Memory B cell (primary cell): ENCODE measurements around the gene DCAF12.

ENCODE experiments used
- ATAC-seq: fragments of 150-1000 bp; cut with Tn5 transposase; 2 replicates; pipeline ENCODE4 v1.10.0; 2021; ENCODE audit warnings: low read depth, mild to moderate bottlenecking, moderate library complexity
- DNase-seq, 2 donors: peaks; one replicate each; pipeline ENCODE4 v3.0.0; 2022; ENCODE audit warnings: low spot score in 2 of 2
- H3K27ac Mint-ChIP-seq: one replicate; pipeline ENCODE4 v1.8.0; 2022; ENCODE audit warnings: mild to moderate bottlenecking, moderate library complexity, mixed read lengths
- H3K27me3 Mint-ChIP-seq: one replicate; pipeline ENCODE4 v1.8.0; 2022; ENCODE audit warnings: mixed read lengths
- H3K36me3 Mint-ChIP-seq: one replicate; pipeline ENCODE4 v1.8.0; 2022; ENCODE audit warnings: mild to moderate bottlenecking, mixed read lengths
- H3K4me1 Mint-ChIP-seq: one replicate; pipeline ENCODE4 v1.8.0; 2022; ENCODE audit warnings: mixed read lengths
- H3K4me3 Mint-ChIP-seq: one replicate; pipeline ENCODE4 v1.8.0; 2022; ENCODE audit warnings: mild to moderate bottlenecking, moderate library complexity, mixed read lengths
- H3K9me3 Mint-ChIP-seq: one replicate; pipeline ENCODE4 v1.8.0; 2022; ENCODE audit warnings: mixed read lengths

Gene DCAF12

GRCh38 chr9:34102796-34103195, 23.7 kb downstream of the DCAF12 start:
- H3K4me3 Mint-ChIP-seq: no peak overlapping the region
- H3K4me1 Mint-ChIP-seq: peaks cover 7% of the 10 kb centered on the region
- ATAC-seq (no peak), DNase-seq (no peak)
- H3K27me3 Mint-ChIP-seq: peaks cover 4% of the 10 kb centered on the region
- no peak overlapping the region for H3K27ac Mint-ChIP-seq
- H3K9me3 Mint-ChIP-seq: no peaks in the 10 kb centered on the region
- no peaks in the 10 kb centered on the region for H3K36me3 Mint-ChIP-seq

- no peaks in the 10 kb centered on the region for H3K9me3 Mint-ChIP-seq
- H3K27ac Mint-ChIP-seq: no peak overlapping the region
- no peaks in the 10 kb centered on the region for H3K36me3 Mint-ChIP-seq
- peak; percentile 80 for ATAC-seq
- DNase-seq: no peak
- no peak overlapping the region for H3K4me3 Mint-ChIP-seq
- peaks cover 12% of the 10 kb centered on the region for H3K4me1 Mint-ChIP-seq
- peaks cover under 1% of the 10 kb centered on the region for H3K27me3 Mint-ChIP-seq
Observed at GRCh38 chr9:34098307-34098706, 28.2 kb downstream of the DCAF12 start.

GRCh38 chr9:34097865-34098264, 28.6 kb downstream of the DCAF12 start:
- DNase-seq (no peak), ATAC-seq (peak; percentile 48)
- Mint-ChIP-seq H3K9me3 (no peaks in the 10 kb centered on the region), H3K36me3 (no peaks in the 10 kb centered on the region), H3K4me1 (peaks cover 15% of the 10 kb centered on the region), H3K27me3 (peaks cover 4% of the 10 kb centered on the region), H3K4me3 (no peak overlapping the region), H3K27ac (no peak overlapping the region)

- Mint-ChIP-seq H3K9me3 (no peaks in the 10 kb centered on the region), H3K36me3 (no peaks in the 10 kb centered on the region), H3K4me1 (peaks cover 15% of the 10 kb centered on the region), H3K27me3 (peaks cover 4% of the 10 kb centered on the region), H3K27ac (no peak overlapping the region), H3K4me3 (no peak overlapping the region)
- ATAC-seq (no peak), DNase-seq (no peak)
Observed at GRCh38 chr9:34096751-34097150, 29.7 kb downstream of the DCAF12 start.

- DNase-seq (no peak), ATAC-seq (no peak)
- Mint-ChIP-seq H3K4me1 (peaks cover 15% of the 10 kb centered on the region), H3K9me3 (no peaks in the 10 kb centered on the region), H3K36me3 (no peaks in the 10 kb centered on the region), H3K4me3 (no peak overlapping the region), H3K27ac (no peak overlapping the region), H3K27me3 (peaks cover 6% of the 10 kb centered on the region)
Observed at GRCh38 chr9:34093578-34093977, 32.9 kb downstream of the DCAF12 start.

GRCh38 chr9:34089311-34089710, 37.2 kb downstream of the DCAF12 start:
- ATAC-seq (no peak), DNase-seq (no peak)
- H3K4me1 Mint-ChIP-seq: peaks cover 3% of the 10 kb centered on the region
- H3K27ac Mint-ChIP-seq: no peak overlapping the region
- no peak overlapping the region for H3K4me3 Mint-ChIP-seq
- H3K9me3 Mint-ChIP-seq: no peaks in the 10 kb centered on the region
- peaks cover 8% of the 10 kb centered on the region for H3K27me3 Mint-ChIP-seq
- no peaks in the 10 kb centered on the region for H3K36me3 Mint-ChIP-seq

GRCh38 chr9:34087370-34087769, 39.1 kb downstream of the DCAF12 start:
- DNase-seq (no peak), ATAC-seq (no peak)
- no peaks in the 10 kb centered on the region for H3K36me3 Mint-ChIP-seq
- H3K9me3 Mint-ChIP-seq: no peaks in the 10 kb centered on the region
- no peaks in the 10 kb centered on the region for H3K4me1 Mint-ChIP-seq
- H3K27me3 Mint-ChIP-seq: peaks cover 3% of the 10 kb centered on the region
- H3K27ac Mint-ChIP-seq: no peak overlapping the region
- no peak overlapping the region for H3K4me3 Mint-ChIP-seq

GRCh38 chr9:34086864-34087263, 39.6 kb downstream of the DCAF12 start:
- no peaks in the 10 kb centered on the region for H3K36me3 Mint-ChIP-seq
- no peaks in the 10 kb centered on the region for H3K9me3 Mint-ChIP-seq
- no peaks in the 10 kb centered on the region for H3K4me1 Mint-ChIP-seq
- peaks cover 3% of the 10 kb centered on the region for H3K27me3 Mint-ChIP-seq
- no peak overlapping the region for H3K4me3 Mint-ChIP-seq
- no peak for DNase-seq
- H3K27ac Mint-ChIP-seq: no peak overlapping the region
- no peak for ATAC-seq

GRCh38 chr9:34085581-34086500, 40.7 kb downstream of the DCAF12 start:
- Mint-ChIP-seq H3K4me1 (no peaks in the 10 kb centered on the region), H3K27ac (no peak overlapping the region), H3K27me3 (peaks cover 3% of the 10 kb centered on the region), H3K9me3 (no peaks in the 10 kb centered on the region), H3K4me3 (no peak overlapping the region), H3K36me3 (no peaks in the 10 kb centered on the region)
- DNase-seq: no peak
- ATAC-seq: no peak

- ATAC-seq: no peak
- H3K4me1 Mint-ChIP-seq: no peaks in the 10 kb centered on the region
- H3K4me3 Mint-ChIP-seq: no peak overlapping the region
- H3K9me3 Mint-ChIP-seq: no peaks in the 10 kb centered on the region
- H3K27me3 Mint-ChIP-seq: peaks cover 2% of the 10 kb centered on the region
- DNase-seq: no peak
- no peaks in the 10 kb centered on the region for H3K36me3 Mint-ChIP-seq
- no peak overlapping the region for H3K27ac Mint-ChIP-seq
Observed at GRCh38 chr9:34084562-34084961, 41.9 kb downstream of the DCAF12 start.

GRCh38 chr9:34079181-34079580, 47.3 kb downstream of the DCAF12 start:
- no peaks in the 10 kb centered on the region for H3K9me3 Mint-ChIP-seq
- H3K27ac Mint-ChIP-seq: no peak overlapping the region
- peaks cover 2% of the 10 kb centered on the region for H3K4me1 Mint-ChIP-seq
- H3K36me3 Mint-ChIP-seq: no peaks in the 10 kb centered on the region
- ATAC-seq (no peak), DNase-seq (no peak)
- no peak overlapping the region for H3K4me3 Mint-ChIP-seq
- H3K27me3 Mint-ChIP-seq: peaks cover 1% of the 10 kb centered on the region

GRCh38 chr9:34072868-34073590, 53.5 kb downstream of the DCAF12 start:
- Mint-ChIP-seq H3K36me3 (no peaks in the 10 kb centered on the region), H3K27me3 (peaks cover 2% of the 10 kb centered on the region), H3K9me3 (no peaks in the 10 kb centered on the region), H3K4me1 (peaks cover 3% of the 10 kb centered on the region), H3K27ac (no peak overlapping the region), H3K4me3 (no peak overlapping the region)
- ATAC-seq: no peak
- no peak for DNase-seq

- Mint-ChIP-seq H3K9me3 (no peaks in the 10 kb centered on the region), H3K27ac (no peak overlapping the region), H3K27me3 (peaks cover 2% of the 10 kb centered on the region), H3K4me3 (no peak overlapping the region), H3K36me3 (no peaks in the 10 kb centered on the region), H3K4me1 (peaks cover 3% of the 10 kb centered on the region)
- ATAC-seq (no peak), DNase-seq (no peak)
Observed at GRCh38 chr9:34072410-34072809, 54.1 kb downstream of the DCAF12 start.

- Mint-ChIP-seq H3K4me1 (peaks cover 3% of the 10 kb centered on the region), H3K36me3 (no peaks in the 10 kb centered on the region), H3K4me3 (no peak overlapping the region), H3K27ac (no peak overlapping the region), H3K9me3 (no peaks in the 10 kb centered on the region), H3K27me3 (peaks cover 7% of the 10 kb centered on the region)
- DNase-seq (no peak), ATAC-seq (no peak)
Observed at GRCh38 chr9:34070606-34071324, 55.7 kb downstream of the DCAF12 start.
